Glomerular endothelial cell (primary cell): ENCODE results near the gene HNRNPA1L2. TPM values are rescaled to one million over a fixed set of nuclear protein-coding genes. Genes with fewer than 3 reads are reported as not detected.
"Not testable (repeated sequence)": the region's sequence is repeated elsewhere in the genome, so short reads cannot be mapped to it uniquely, and the experiment has no call there.

Experiments used
- DNase-seq: peaks from one replicate; pipeline ENCODE4 v3.0.0-alpha.2; 2011; ENCODE audit warnings: low read depth, low spot score; ENCODE audit errors: extremely low read depth
- total RNA-seq: library from RNA; depleted of rRNA; stranded (reverse); fragments of >200 nt; gene quantifications from 2 replicates; pipeline ENCODE4 v1.2.3, GENCODE V29; 2015

Gene HNRNPA1L2
- total RNA-seq, 1 donor from 2014 or later: 6.0 TPM

DNA sequence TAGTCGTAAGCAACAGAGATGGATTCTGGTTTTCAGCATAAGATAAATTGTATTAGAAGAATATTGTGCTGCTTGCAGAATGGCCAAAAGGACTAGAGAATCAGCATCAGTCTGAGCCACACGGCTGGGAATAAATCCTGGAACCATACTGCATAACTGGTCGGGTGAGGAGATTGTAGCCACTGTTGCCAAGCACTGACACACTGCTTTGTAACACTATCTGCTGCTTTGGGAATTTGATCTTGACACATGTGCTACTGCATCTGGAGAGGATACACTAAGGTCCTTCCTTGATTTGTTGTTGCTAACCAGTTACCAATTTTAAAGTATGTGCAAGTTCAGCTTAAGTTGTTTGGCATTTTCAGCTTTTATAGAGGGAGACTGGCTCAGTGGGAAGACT is 1.9 kb downstream of the HNRNPA1L2 start:
- no peak for DNase-seq

GRCh38 chr13:52646967-52647366 is 4.7 kb downstream of the HNRNPA1L2 start:
- DNase-seq: no peak

GRCh38 chr13:52650731-52651130 is 8.5 kb downstream of the HNRNPA1L2 start:
- DNase-seq: no peak

GRCh38 chr13:52651897-52652195 is 9.6 kb downstream of the HNRNPA1L2 start:
- DNase-seq: peak; percentile 31

GRCh38 chr13:52652196-52652979 is 10.2 kb downstream of the HNRNPA1L2 start, which contains the start of gene SUGT1:
TSS of gene SUGT1 (plus strand) at chr13:52652836. CDS start at chr13:52652921, 85 bp downstream.
- DNase-seq: peak; percentile 80

DNA sequence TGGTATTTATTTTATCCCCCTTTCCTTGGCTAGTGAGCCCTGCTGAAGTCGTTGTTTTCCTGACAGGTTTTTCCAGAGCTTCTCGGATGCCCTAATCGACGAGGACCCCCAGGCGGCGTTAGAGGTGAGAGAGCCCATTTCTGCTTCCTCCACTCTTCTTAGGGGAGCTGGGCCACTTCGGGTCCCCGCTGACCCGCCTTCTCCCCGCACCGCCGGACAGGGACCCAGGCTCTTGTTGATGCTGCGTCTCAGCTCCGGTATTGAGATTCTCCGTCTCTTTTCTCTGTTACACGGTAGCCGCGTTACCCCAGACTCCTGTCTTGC is 10.7 kb downstream of the HNRNPA1L2 start:
- DNase-seq: no peak

GRCh38 chr13:52659340-52659739 is 17.1 kb downstream of the HNRNPA1L2 start:
- DNase-seq: no peak

DNA sequence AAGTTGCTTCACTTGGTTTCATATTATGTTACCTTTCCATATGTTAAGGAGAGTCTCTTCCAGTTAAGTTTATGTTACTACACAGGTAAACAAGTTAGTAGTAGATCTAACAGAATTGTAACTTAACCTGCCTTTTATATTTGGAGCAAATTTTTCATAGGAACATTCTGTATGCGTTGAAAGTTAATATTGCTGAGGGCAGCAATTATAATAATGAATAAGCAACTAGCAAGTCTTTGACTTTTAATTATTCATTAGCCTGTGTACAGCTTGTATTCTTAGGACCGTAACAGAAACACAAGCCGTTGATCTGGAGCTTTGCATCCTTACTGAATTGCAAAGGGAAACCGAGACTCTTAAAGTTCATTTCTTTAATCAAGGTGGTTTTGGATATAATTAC is 22.0 kb downstream of the HNRNPA1L2 start:
- no peak for DNase-seq

GRCh38 chr13:52665325-52665724 is 23.1 kb downstream of the HNRNPA1L2 start:
- no peak for DNase-seq

GRCh38 chr13:52669677-52670076 is 27.4 kb downstream of the HNRNPA1L2 start:
- DNase-seq: no peak

- no peak for DNase-seq
Observed at GRCh38 chr13:52670726-52671125, 28.5 kb downstream of the HNRNPA1L2 start.

- DNase-seq: no peak
Observed at GRCh38 chr13:52673465-52673864, 31.2 kb downstream of the HNRNPA1L2 start.

DNA sequence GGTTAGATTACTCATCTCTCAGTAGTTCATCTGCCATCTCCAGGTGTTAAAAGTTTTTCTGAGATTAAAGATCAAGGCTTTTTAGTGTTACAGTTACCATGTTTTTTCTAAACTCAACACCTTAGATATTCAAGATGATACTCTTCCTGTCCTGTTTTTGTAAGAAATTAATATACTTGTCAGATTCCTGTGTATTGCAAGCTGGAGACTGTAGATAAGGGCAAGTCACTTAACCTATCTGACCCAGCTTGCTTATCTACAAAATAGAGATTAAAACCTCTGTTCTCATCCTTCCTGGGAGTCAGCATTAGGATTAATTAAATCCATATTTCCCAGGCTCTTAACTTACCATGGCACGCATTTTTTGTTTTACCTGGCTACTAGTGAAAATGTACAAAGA is 35.6 kb downstream of the HNRNPA1L2 start:
- DNase-seq: no peak

GRCh38 chr13:52685806-52686205 is 43.6 kb downstream of the HNRNPA1L2 start:
- DNase-seq: not testable (repeated sequence)

DNA sequence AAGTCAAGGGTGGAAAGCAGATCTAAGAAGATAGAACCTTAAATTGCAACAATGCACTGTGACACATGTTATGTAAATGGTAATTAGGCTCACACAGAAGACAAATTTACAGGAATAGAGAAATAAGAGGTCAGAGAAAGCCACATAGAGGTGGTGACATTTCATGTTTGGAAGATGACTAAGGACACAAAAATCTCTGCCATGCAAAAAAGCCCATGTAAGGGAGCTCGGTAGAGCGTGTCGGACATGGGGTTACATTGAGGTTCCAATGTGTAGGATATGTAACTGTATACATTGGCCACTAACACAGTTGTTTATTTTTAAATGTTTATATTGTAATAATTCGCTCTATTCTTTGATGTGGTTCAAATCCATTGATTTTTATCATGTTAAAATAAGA is 44.1 kb downstream of the HNRNPA1L2 start:
- no peak for DNase-seq

Other genes with a start within 250 kb of the HNRNPA1L2 start
- gene THSD1, start 236.3 kb upstream of the HNRNPA1L2 start, total RNA-seq: 26.4 and 39.4 TPM in 2 replicates
- gene VPS36, start 191.8 kb upstream of the HNRNPA1L2 start, total RNA-seq: 25.4 and 31.1 TPM in 2 replicates
- gene CKAP2, start 187.0 kb upstream of the HNRNPA1L2 start, total RNA-seq: 18.4 and 25.1 TPM in 2 replicates
- gene SUGT1, start 10.4 kb downstream of the HNRNPA1L2 start, total RNA-seq: 39.7 and 54.0 TPM in 2 replicates
- gene CNMD, start 97.4 kb downstream of the HNRNPA1L2 start, total RNA-seq: not detected in 2 replicates
- gene PCDH8, start 206.2 kb downstream of the HNRNPA1L2 start, total RNA-seq: not detected in 2 replicates